Lung (tissue), 12 donors: Measurements from ENCODE around the gene KCNK13. TPM values are rescaled to one million over a fixed set of nuclear protein-coding genes. Genes with fewer than 3 reads are reported as not detected.
"Not testable (repeated sequence)": the region's sequence is repeated elsewhere in the genome, so short reads cannot be mapped to it uniquely, and the experiment has no call there.

ENCODE experiments used
- ATAC-seq: fragments of 200-7000 bp; cut with Tn5 transposase; one replicate; pipeline ENCODE4 v1.9.1; 2020; ENCODE audit warnings: moderate number of reproducible peaks; ENCODE audit not compliant: insufficient read depth, low FRiP score
- DNase-seq, 3 donors: peaks; one replicate each; pipeline ENCODE4 v3.0.0-alpha.2; 2013 to 2017
- H3K27ac ChIP-seq, 2 donors: one replicate each; pipeline ENCODE4 v1.5.1; 2013; ENCODE audit warnings: mild to moderate bottlenecking in 2 of 2, moderate library complexity in 2 of 2, control low read depth in 1 of 2, inconsistent platforms in 1 of 2, low read depth in 1 of 2, low read length in 1 of 2
- H3K27me3 ChIP-seq, 3 donors: one replicate each; pipeline ENCODE4 v1.5.1; 2013; ENCODE audit warnings: low read length in 2 of 3; ENCODE audit not compliant: control insufficient read depth in 3 of 3, insufficient read depth in 3 of 3
- H3K36me3 ChIP-seq, 4 donors: one replicate each; pipeline ENCODE4 v1.5.1; 2013; ENCODE audit warnings: low read length in 4 of 4, mild to moderate bottlenecking in 1 of 4, moderate library complexity in 1 of 4; ENCODE audit not compliant: control insufficient read depth in 4 of 4, insufficient read depth in 4 of 4
- H3K4me1 ChIP-seq, 5 donors: one replicate each; pipeline ENCODE4 v1.5.1; 2013; ENCODE audit warnings: low read length in 5 of 5, mild to moderate bottlenecking in 2 of 5, moderate library complexity in 1 of 5; ENCODE audit not compliant: control insufficient read depth in 5 of 5, insufficient read depth in 5 of 5
- H3K4me3 ChIP-seq: one replicate; pipeline ENCODE4 v1.5.1; 2013; ENCODE audit warnings: mild to moderate bottlenecking, control low read depth, moderate library complexity
- H3K9ac ChIP-seq, 2 donors: one replicate each; pipeline ENCODE4 v1.5.1; 2013; ENCODE audit warnings: low read length in 2 of 2, control low read depth in 1 of 2; ENCODE audit not compliant: insufficient read depth in 1 of 2
- H3K9me3 ChIP-seq, 4 donors: one replicate each; pipeline ENCODE4 v1.5.1; 2013; ENCODE audit warnings: low read length in 3 of 4, mild to moderate bottlenecking in 1 of 4, moderate library complexity in 1 of 4; ENCODE audit not compliant: control insufficient read depth in 4 of 4, insufficient read depth in 3 of 4
- CTCF ChIP-seq: IDR thresholded peaks from 2 replicates; pipeline ENCODE4 v1.5.1; 2012; ENCODE audit warnings: mild to moderate bottlenecking; ENCODE audit errors: control extremely low read depth, extremely low read depth
- WGBS, 2 donors: extraction: QIAGEN DNeasy Blood & Tissue Kit; methylation state at CpG; one replicate each; pipeline ENCODE4 v1.1.7; 2013; 5-methylcytosine and 5-hydroxymethylcytosine counted together
- polyA plus RNA-seq, 2 donors: library from polyadenylated mRNA; stranded (reverse); fragments of 200-250 nt; gene quantifications; one replicate each; pipeline ENCODE4 v1.2.1, GENCODE V29; 2013
- total RNA-seq, 2 donors: library from RNA; depleted of rRNA in 1 of 2; stranded (reverse); fragments of >200 nt in 1 of 2; gene quantifications; one replicate each; pipeline ENCODE4 v1.2.1, GENCODE V29; 2014 to 2021
- donor health status: control.
- donor health status: control.
- donor health status: Bipolar disorder and iron deficiency.
- donor health status: healthy.
- donor health status: DM: yes; HTN: yes; CAD: no.

KCNK13 gene
- total and polyA plus RNA-seq, 4 donors = 0.34 to 1.4 (median 0.57) TPM

- H3K36me3 ChIP-seq = no peaks in the 10 kb centered on the region
- H3K27me3 ChIP-seq = peaks cover 0 to 11% (median 0%) of the 10 kb centered on the region in 3 donors
- H3K27ac ChIP-seq = no peak overlapping the region
- no peak for TF ChIP-seq CTCF
- no peaks in the 10 kb centered on the region for H3K4me1 ChIP-seq
- no peak overlapping the region for H3K9ac ChIP-seq
- 54 to 85% methylated on average over 9 of the region's 9 CpGs for WGBS, 2 donors
- DNase-seq (no peak), ATAC-seq (no peak)
- peaks cover 0 to 1% (median 0%) of the 10 kb centered on the region in 4 donors for H3K9me3 ChIP-seq
- no peak overlapping the region for H3K4me3 ChIP-seq
Measured at GRCh38 chr14:90193925-90194324, 132.1 kb downstream of the KCNK13 start.

GRCh38 chr14:90194706-90195105 lies 132.9 kb downstream of the KCNK13 start:
- Histone ChIP-seq H3K4me1 (no peaks in the 10 kb centered on the region), H3K9ac (no peak overlapping the region), H3K4me3 (no peak overlapping the region), H3K27me3 (peaks cover 0 to 11% (median 0%) of the 10 kb centered on the region in 3 donors), H3K9me3 (peaks cover 0 to 1% (median 0%) of the 10 kb centered on the region in 4 donors), H3K36me3 (no peaks in the 10 kb centered on the region), H3K27ac (no peak overlapping the region)
- 80 to 85% methylated on average over 5 of the region's 5 CpGs for WGBS, 2 donors
- no peak for DNase-seq
- no peak for ATAC-seq
- TF ChIP-seq CTCF = no peak

GRCh38 chr14:90198541-90199060 lies 136.8 kb downstream of the KCNK13 start:
- no peak overlapping the region for H3K9ac ChIP-seq
- peaks cover 0 to 7% (median under 1%) of the 10 kb centered on the region in 4 donors for H3K9me3 ChIP-seq
- no peak overlapping the region for H3K27ac ChIP-seq
- no peak for TF ChIP-seq CTCF
- no peak overlapping the region for H3K4me3 ChIP-seq
- H3K36me3 ChIP-seq = no peaks in the 10 kb centered on the region
- no peaks in the 10 kb centered on the region for H3K4me1 ChIP-seq
- WGBS, 2 donors = 78 to 80% methylated on average over 12 of the region's 12 CpGs
- ATAC-seq = no peak
- DNase-seq = no peak
- peaks cover 0 to 11% (median 0%) of the 10 kb centered on the region in 3 donors for H3K27me3 ChIP-seq

GRCh38 chr14:90200546-90200945 lies 138.8 kb downstream of the KCNK13 start:
- 75 to 85% methylated on average over 4 of the region's 4 CpGs for WGBS, 2 donors
- not testable (repeated sequence) for H3K4me1 ChIP-seq, H3K27ac ChIP-seq, H3K27me3 ChIP-seq, DNase-seq, ATAC-seq, H3K9ac ChIP-seq, H3K4me3 ChIP-seq, H3K36me3 ChIP-seq
- H3K9me3 ChIP-seq = peaks cover 0 to 14% (median 1%) of the 10 kb centered on the region in 4 donors
